GM12865 (cell line): ENCODE data around the gene ITLN2.
A peak's percentile ranks its signal among the peaks of the same experiment; 100 is the strongest.

ENCODE experiments used
- DNase-seq: peaks from one replicate; pipeline ENCODE4 v3.0.0; 2010; ENCODE audit warnings: low read depth
- H3K4me3 ChIP-seq: 2 replicates; pipeline ENCODE4 v1.5.1; 2011; ENCODE audit warnings: mild to moderate bottlenecking, low read depth, low read length, control low read depth
- TF ChIP-seq, protein P1 (sequence below): IDR thresholded peaks from 2 replicates; pipeline ENCODE4 v1.5.1; 2011; ENCODE audit warnings: low read length, control low read depth, low read depth, inconsistent platforms; ENCODE audit not compliant: insufficient read depth; ENCODE audit errors: missing control alignments

ITLN2 gene

DNA sequence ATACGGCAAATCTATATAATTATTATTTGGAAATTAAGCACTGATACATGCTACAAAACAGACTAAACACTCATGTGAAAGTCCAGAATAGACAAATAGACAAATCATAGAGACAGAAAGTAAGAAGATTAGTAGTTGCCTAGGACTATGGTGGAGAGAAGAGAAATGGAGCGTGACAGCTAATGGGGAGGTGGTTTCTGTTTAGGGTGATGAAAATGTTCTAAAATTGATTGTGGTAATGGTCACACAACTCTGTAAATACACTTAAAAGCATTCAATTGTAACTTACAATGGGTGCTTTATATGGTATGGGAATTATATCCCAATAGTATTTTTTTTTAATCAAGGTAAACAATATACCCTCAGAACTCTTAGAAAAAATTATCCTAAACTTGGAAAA lies 20.4 kb upstream of the ITLN2 start:
- H3K4me3 ChIP-seq = no peak overlapping the region
- peak; percentile 64 for DNase-seq
- TF ChIP-seq, protein P1, sequence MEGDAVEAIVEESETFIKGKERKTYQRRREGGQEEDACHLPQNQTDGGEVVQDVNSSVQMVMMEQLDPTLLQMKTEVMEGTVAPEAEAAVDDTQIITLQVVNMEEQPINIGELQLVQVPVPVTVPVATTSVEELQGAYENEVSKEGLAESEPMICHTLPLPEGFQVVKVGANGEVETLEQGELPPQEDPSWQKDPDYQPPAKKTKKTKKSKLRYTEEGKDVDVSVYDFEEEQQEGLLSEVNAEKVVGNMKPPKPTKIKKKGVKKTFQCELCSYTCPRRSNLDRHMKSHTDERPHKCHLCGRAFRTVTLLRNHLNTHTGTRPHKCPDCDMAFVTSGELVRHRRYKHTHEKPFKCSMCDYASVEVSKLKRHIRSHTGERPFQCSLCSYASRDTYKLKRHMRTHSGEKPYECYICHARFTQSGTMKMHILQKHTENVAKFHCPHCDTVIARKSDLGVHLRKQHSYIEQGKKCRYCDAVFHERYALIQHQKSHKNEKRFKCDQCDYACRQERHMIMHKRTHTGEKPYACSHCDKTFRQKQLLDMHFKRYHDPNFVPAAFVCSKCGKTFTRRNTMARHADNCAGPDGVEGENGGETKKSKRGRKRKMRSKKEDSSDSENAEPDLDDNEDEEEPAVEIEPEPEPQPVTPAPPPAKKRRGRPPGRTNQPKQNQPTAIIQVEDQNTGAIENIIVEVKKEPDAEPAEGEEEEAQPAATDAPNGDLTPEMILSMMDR = no peak

DNA sequence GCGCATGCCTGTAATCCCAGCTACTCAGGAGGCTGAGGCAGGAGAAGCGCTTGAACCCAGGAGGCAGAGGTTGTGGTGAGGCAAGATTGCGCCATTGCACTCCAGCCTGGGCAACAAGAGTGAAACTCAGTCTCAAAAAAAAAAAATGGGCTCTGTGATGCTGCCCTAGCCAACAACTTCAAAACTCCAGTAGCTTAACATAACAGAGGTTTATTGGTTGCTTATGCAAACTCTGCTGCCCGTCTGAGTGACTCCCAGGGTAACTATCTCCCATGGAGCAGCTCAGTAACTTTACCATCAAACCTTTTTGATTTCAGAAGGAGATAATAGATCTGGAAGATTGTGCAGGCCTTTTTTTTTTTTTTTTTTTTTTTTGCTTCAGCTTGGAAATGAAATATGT lies 18.9 kb upstream of the ITLN2 start:
- no peak for DNase-seq
- H3K4me3 ChIP-seq = no peak overlapping the region
- TF ChIP-seq, protein P1 = no peak

DNA sequence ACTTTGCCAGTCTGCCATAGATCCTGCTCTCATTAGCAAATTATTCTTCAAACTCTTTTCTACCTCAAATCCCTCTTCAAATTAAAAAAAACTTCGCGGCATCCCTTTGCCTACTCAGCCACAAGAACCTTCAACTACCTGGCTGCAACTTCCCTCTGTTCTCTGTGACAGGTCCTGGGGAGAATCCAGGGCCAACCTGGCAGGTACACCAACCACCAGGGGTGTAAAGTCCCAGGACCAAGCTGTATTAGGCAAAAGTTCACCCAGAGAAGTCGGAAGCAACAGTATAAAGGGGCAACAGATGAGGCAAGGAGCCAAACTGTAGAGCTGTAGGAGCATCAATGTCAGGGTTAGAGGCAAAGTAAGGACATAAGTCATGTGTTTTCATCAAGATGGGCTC lies 18.3 kb upstream of the ITLN2 start:
- H3K4me3 ChIP-seq = no peak overlapping the region
- TF ChIP-seq, protein P1 = no peak
- DNase-seq = no peak

DNA sequence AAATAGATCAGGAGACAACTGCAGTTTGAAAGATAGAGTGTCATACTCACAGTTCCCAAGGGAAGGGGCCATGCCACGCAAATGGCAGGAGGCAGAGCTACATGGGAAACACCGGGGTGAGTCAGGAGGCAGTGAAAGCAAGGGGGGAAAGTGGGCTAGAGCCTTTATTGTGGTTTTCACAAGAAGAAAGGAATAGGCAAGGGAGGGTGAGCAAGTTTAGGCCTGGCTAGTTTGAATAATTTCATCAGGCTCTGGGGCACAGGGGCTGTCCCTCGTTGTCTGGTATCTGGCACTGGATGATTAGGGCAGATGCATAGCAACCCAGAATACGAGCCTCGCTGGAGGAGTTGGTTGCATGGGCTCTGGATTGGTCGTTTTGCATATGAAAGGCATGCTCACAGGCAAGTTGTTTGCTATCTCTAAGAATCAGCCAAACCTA lies 17.0 kb upstream of the ITLN2 start:
- TF ChIP-seq, protein P1 = no peak
- no peak overlapping the region for H3K4me3 ChIP-seq
- peak; percentile 72 for DNase-seq

DNA sequence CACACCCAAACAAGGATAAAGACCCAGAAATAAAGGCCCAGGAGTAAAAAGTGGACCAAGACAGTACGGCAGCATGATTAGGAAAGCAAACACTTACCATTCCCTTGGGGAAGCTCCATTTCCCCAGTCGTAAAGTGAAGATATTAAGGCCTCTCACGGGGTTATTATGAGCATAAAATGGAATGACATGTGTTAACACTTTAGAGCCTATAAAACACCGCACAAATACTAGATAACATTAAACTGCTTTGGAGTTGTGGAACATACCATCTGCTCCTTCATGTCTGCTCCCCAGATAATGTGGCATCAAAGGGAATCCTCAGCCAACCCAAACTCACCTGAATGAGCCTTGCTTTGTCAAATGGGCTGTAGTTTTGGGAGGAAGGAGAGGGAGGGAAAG lies 8.9 kb upstream of the ITLN2 start:
- TF ChIP-seq, protein P1 = no peak
- DNase-seq = no peak

DNA sequence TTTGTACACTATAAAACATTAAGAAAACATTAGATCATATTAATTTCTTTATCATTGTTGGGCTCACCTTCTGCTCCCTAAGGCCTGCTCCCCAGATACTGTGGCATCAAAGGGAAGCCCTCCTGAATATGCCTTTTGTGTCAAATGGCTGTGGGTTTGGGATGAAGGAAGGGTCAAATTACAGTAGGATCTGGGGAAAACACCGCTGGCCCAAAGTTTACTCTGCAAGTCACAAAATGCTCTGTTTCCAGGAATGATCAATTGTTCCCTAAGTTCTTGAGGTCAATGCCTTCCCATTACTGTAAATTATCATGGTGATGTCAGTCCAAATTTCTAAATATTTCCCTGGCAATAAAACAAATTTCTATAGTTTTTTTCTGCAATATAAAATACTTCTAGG lies 6.8 kb upstream of the ITLN2 start:
- H3K4me3 ChIP-seq = no peak overlapping the region
- no peak for DNase-seq
- TF ChIP-seq, protein P1 = no peak

More for the DNA sequence above, 8.9 kb upstream of the ITLN2 start:
- no peak overlapping the region for H3K4me3 ChIP-seq

DNA sequence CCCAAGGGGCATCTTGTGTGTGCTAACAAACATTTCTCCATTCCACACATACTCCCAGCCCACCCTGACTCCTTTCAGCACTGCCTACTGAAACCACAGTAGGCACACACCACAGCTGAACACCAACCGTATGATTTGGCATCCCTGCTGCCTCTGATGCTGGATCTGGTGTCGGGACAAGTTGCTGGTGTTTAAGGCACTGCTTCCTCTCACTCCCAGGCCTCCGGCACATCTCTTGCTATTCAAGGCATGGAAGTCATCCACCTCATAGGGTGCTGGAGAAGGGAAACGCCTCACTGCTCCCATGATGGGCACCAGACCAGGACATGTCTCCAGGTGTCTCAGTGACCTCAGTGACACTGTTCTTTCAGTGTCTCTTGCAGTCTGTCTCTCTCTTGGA lies 2.4 kb upstream of the ITLN2 start:
- DNase-seq = no peak
- TF ChIP-seq, protein P1 = no peak
- H3K4me3 ChIP-seq = no peak overlapping the region
